Daoy (cell line): ENCODE measurements around the gene CCDC39. TPM values are rescaled to one million over a fixed set of nuclear protein-coding genes. Genes with fewer than 3 reads are reported as not detected.
"Not testable (repeated sequence)": the region's sequence is repeated elsewhere in the genome, so short reads cannot be mapped to it uniquely, and the experiment has no call there.

Source experiments
- DNase-seq: peaks from one replicate; pipeline ENCODE4 v3.0.0-alpha.2; 2015; ENCODE audit warnings: low read depth
- total RNA-seq: library from RNA; depleted of rRNA; stranded (reverse); fragments of >200 nt; shearing (Covaris generic); gene quantifications from 2 replicates; pipeline ENCODE4 v1.2.3, GENCODE V29; 2014

CCDC39 gene
- total RNA-seq, 1 experiment from 2014 or later, result not detected

- DNase-seq, result no peak
Measured at GRCh38 chr3:180624714-180625113, 54.6 kb downstream of the CCDC39 start.

DNA sequence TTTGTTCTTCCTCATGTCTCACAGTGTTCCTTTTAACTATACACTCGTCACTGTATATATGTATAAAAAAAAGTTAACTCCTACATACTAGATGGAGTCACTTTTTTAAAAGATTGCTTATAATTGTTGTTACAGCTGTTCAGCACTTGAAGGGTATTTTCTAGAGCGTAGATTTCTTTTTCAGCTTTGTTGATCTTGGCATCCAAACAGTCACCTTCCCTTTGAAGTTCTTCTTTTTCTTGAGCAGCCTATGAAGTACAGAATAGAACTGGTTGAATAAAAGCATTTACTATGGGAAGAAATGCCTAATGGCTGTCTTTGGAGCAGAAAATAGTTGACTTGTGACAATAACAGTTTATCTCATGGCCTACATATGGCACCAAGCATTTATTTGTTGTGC is 59.6 kb downstream of the CCDC39 start:
- DNase-seq, result no peak

DNA sequence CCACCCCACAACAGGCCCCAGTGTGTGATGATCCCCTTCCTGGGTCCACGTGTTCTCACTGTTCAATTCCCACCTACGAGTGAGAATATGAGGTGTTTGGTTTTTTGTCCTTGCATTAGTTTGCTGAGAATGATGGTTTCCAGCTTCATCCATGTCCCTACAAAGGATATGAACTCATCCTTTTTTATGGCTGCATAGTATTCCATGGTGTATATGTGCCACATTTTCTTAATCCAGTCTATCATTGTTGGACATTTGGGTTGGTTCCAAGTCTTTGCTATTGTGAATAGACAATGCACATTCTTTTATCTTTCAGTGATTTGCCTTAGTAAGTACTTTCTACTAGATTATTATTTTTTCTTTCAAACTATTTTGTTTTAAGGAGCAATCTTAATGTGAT is 60.7 kb downstream of the CCDC39 start:
- not testable (repeated sequence) for DNase-seq

DNA sequence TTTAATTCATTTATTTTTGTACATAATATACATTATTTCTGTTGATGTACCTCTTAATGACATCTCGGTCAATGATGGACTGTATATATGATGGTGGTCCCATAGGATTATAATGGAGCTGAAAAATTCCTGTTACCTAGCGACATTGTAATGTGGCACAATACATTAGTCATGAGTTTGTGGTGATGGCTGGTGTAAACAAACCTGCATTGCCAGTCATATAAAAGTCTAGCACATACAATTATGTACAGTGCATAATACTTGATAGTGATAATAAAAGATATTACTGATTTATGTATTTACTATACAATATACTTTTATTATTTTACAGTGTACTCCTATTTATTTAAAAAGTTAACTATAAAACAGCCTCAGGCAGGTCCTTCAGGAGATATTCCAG is 62.2 kb downstream of the CCDC39 start:
- peak; percentile 8 for DNase-seq

DNA sequence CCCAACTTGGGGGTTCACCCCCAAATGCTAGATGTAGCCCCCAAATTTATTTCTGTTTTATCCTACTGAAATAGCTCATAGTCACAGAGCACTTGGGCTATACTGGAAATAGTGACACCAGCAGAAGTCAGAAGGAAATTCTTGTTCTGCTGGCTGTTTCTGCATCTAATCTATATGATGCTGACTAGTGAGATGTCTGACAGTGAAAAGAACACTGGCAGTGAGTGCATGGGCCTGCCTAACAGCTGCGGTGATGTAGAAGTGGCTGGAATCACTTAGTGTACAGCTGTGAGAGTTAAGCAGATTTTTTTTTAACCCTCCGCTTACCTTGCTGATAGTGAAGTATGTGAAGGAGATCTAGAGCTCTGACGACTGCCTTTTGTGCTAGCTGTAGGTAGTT is 63.3 kb downstream of the CCDC39 start:
- no peak for DNase-seq

- DNase-seq, result peak; percentile 25
Measured at GRCh38 chr3:180612364-180612763, 66.9 kb downstream of the CCDC39 start.

- no peak for DNase-seq
Measured at GRCh38 chr3:180611006-180611405, 68.3 kb downstream of the CCDC39 start.

GRCh38 chr3:180601688-180602666 is 77.3 kb downstream of the CCDC39 start, which contains the start of gene TTC14:
Gene TTC14, plus strand, starts transcription at chr3:180602163. Its CDS starts 99 bp downstream, at chr3:180602262.
- peak; percentile 96 for DNase-seq

- no peak for DNase-seq
Measured at GRCh38 chr3:180600473-180600872, 78.8 kb downstream of the CCDC39 start.

GRCh38 chr3:180595559-180595935 is 83.7 kb downstream of the CCDC39 start:
- no peak for DNase-seq

DNA sequence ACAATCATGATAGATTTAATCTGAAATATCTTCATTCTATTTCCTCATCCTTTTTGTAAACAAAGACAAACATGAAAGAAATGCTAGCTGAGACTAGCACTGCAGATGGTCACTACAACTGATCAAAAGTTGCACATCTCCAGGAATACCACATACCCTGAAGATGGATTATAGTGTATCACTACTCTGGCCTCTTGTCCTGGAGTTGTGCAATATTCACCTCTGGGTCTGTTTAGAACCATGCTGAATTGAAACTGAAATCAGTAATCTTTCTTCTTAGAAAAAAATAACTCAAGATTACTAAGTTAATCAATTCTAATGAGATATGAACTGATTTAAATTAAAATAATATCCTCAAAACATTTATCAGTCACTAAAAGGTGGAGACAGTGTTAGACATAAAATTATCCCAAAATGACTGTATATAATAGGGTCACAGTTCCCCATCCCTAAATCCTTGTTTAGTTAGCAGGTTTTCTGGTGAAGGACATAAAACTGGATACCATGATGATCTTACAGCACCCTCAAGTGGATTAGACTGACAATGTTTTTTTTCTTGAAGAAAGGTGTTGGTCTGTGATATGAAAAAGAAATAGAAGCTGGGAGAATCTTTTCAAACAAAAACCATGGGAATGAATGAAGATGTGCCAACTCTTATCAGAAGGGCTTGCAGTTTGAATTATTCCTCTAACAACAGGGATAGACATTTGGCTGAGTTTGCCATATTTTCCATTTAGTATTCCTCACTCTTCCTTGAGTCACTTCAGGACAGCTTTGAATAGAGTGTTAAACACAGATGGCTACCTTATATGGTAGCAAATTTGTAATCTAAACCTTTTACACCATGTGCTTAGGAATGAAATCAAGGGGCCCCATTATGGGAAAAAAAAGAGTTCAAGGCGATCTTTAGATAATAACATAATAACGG is 84.4 kb downstream of the CCDC39 start:
- DNase-seq, result peak; percentile 10

GRCh38 chr3:180593631-180594030 is 85.7 kb downstream of the CCDC39 start:
- not testable (repeated sequence) for DNase-seq

DNA sequence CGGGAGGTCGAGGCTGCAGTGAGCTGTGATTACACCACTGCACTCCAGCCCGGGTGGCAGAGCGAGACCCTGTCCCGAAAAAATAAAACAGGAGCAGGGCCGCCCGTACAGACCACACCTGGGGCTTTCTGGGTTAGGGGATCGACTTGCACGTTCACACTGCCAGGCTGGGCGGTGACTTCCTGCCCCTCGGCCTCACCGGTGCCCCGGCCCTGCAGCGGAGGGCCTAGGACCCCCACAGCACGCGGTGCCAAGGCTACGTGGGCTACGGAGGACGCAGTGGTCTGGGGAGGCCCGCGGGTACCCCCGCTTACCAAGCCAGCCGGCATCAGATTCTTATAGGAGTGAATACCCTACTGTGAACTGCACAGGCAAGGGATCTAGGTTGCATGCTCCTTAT is 88.9 kb downstream of the CCDC39 start:
- no peak for DNase-seq

DNA sequence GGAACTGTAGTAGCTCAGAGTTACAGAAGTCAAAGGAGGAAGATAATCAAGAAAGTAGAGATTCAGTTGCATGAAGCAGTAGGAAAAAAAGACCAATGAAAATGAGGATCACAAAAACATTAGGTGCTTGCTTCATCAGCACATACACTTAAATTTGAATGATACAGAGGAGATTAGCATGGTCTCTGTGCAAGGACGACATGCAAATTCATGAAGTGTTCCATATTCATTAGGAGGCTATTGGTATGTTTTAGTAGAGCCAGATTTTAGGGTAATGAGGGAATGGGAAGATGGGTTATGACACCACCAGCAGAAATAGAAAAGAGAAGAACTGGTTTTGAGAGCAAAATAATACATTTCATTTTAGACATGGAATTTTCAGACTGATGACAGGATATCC is 98.4 kb downstream of the CCDC39 start:
- DNase-seq, result no peak

- DNase-seq, result no peak
Measured at GRCh38 chr3:180575571-180575970, 103.7 kb downstream of the CCDC39 start.

GRCh38 chr3:180571831-180572598 is 107.3 kb downstream of the CCDC39 start:
- peak; percentile 5 for DNase-seq

DNA sequence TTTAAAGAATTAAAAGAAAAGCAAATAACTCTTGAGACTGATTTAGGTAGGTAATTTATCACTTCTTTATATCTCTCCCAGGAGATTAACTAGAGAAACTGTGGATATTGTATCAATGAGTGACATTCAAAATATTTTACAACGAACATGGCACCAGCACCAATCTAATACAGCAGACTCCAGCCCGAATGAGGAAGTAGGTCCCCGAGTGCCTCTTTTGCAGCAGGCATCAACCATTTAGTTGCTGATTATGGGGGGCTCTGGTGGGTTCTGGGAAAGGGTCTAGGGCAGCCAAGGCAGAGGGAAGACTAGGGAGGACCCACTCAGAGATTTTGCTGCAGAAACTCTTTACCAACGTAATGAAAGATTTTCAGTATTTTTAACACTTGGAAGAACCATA is 109.1 kb downstream of the CCDC39 start:
- no peak for DNase-seq

DNA sequence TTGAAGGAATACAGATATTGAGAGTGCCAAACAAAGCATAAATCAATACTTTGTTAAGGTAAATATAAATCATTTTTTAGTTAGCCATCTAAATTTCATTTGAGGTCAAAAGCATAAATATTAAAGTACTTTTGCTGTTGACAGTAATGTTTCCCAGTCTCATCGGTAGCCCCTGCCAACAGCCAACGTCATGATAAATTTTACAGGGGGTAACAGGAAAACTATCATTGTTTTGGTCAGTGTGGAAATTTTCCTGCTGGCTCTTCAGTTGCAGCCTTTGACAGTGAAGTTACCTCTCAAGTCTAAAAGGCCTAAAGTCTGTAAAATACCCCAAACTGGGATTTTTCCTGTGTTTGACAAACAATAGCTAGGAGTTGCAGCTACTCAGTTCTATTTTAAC is 114.6 kb downstream of the CCDC39 start:
- DNase-seq, result no peak
